ENCODE data around the gene TLE1.

The TLE1 gene

GRCh38 chr9:81592887-81593266 is 96.5 kb downstream of the TLE1 start:
- no peak overlapping the region for H3K4me3 ChIP-seq (ENCODE audit: low read depth, low read length)

GRCh38 chr9:81591791-81592190 is 97.6 kb downstream of the TLE1 start:
- no peak for DNase-seq (ENCODE audit: low read depth)

More at GRCh38 chr9:81592887-81593266, 96.5 kb downstream of the TLE1 start:
- DNase-seq (ENCODE audit: low read depth) = no peak
- no peak for TF ChIP-seq CTCF (conservative IDR thresholded peaks at IDR 0.05; ENCODE audit: low read depth, low read length)

GRCh38 chr9:81590688-81591087 is 98.7 kb downstream of the TLE1 start:
- no peak for TF ChIP-seq CTCF (conservative IDR thresholded peaks at IDR 0.05; ENCODE audit: low read depth, low read length)
- H3K4me3 ChIP-seq (ENCODE audit: low read depth, low read length) = no peak overlapping the region
- no peak for DNase-seq (ENCODE audit: low read depth)

More at GRCh38 chr9:81591791-81592190, 97.6 kb downstream of the TLE1 start:
- TF ChIP-seq CTCF (conservative IDR thresholded peaks at IDR 0.05; ENCODE audit: low read depth, low read length) = no peak
- no peak overlapping the region for H3K4me3 ChIP-seq (ENCODE audit: low read depth, low read length)

- DNase-seq (ENCODE audit: low read depth) = no peak
- no peak for TF ChIP-seq CTCF (conservative IDR thresholded peaks at IDR 0.05; ENCODE audit: low read depth, low read length)
- H3K4me3 ChIP-seq (ENCODE audit: low read depth, low read length) = no peak overlapping the region
Observed at GRCh38 chr9:81589819-81590218, 99.5 kb downstream of the TLE1 start.

GRCh38 chr9:81589392-81589791 is 100.0 kb downstream of the TLE1 start:
- no peak for TF ChIP-seq CTCF (conservative IDR thresholded peaks at IDR 0.05; ENCODE audit: low read depth, low read length)
- no peak overlapping the region for H3K4me3 ChIP-seq (ENCODE audit: low read depth, low read length)
- no peak for DNase-seq (ENCODE audit: low read depth)

GRCh38 chr9:81588148-81588871 is 101.0 kb downstream of the TLE1 start:
- H3K4me3 ChIP-seq (ENCODE audit: low read depth, low read length) = no peak overlapping the region
- peak; percentile 87 for DNase-seq (ENCODE audit: low read depth)
- no peak for TF ChIP-seq CTCF (conservative IDR thresholded peaks at IDR 0.05; ENCODE audit: low read depth, low read length)

- no peak for TF ChIP-seq CTCF (conservative IDR thresholded peaks at IDR 0.05; ENCODE audit: low read depth, low read length)
- no peak for DNase-seq (ENCODE audit: low read depth)
- no peak overlapping the region for H3K4me3 ChIP-seq (ENCODE audit: low read depth, low read length)
Observed at GRCh38 chr9:81586786-81587185, 102.6 kb downstream of the TLE1 start.
